Measurements from ENCODE around the gene NOG.

Gene NOG

GRCh38 chr17:56557682-56558081 lies 35.8 kb upstream of the NOG start:
- no peak for TF ChIP-seq CTCF (IDR thresholded peaks at IDR 0.05; ENCODE audit: poor library complexity, severe bottlenecking)
- Histone ChIP-seq H3K4me3 (ENCODE audit: severe bottlenecking) (no peak overlapping the region), H3K27me3 (ENCODE audit: insufficient read depth, poor library complexity, severe bottlenecking) (peaks cover 6% of the 10 kb centered on the region), H3K4me1 (ENCODE audit: insufficient read depth, poor library complexity, severe bottlenecking) (no peaks in the 10 kb centered on the region), H3K36me3 (ENCODE audit: low read depth) (no peaks in the 10 kb centered on the region), H3K9me3 (ENCODE audit: severe bottlenecking) (no peaks in the 10 kb centered on the region), H3K27ac (ENCODE audit: poor library complexity, severe bottlenecking) (no peak overlapping the region)
- no peak for DNase-seq (ENCODE audit: low spot score)
- no peak for ATAC-seq (ENCODE audit: low read depth)

GRCh38 chr17:56558088-56558487 lies 35.4 kb upstream of the NOG start:
- no peaks in the 10 kb centered on the region for H3K9me3 ChIP-seq (ENCODE audit: severe bottlenecking)
- H3K4me3 ChIP-seq (ENCODE audit: severe bottlenecking): no peak overlapping the region
- TF ChIP-seq CTCF (IDR thresholded peaks at IDR 0.05; ENCODE audit: poor library complexity, severe bottlenecking): no peak
- no peak overlapping the region for H3K27ac ChIP-seq (ENCODE audit: poor library complexity, severe bottlenecking)
- peaks cover 4% of the 10 kb centered on the region for H3K27me3 ChIP-seq (ENCODE audit: insufficient read depth, poor library complexity, severe bottlenecking)
- no peaks in the 10 kb centered on the region for H3K36me3 ChIP-seq (ENCODE audit: low read depth)
- ATAC-seq (ENCODE audit: low read depth): no peak
- no peak for DNase-seq (ENCODE audit: low spot score)
- H3K4me1 ChIP-seq (ENCODE audit: insufficient read depth, poor library complexity, severe bottlenecking): no peaks in the 10 kb centered on the region

GRCh38 chr17:56570199-56570598 lies 23.3 kb upstream of the NOG start:
- Histone ChIP-seq H3K27me3 (ENCODE audit: insufficient read depth, poor library complexity, severe bottlenecking) (peaks cover 6% of the 10 kb centered on the region), H3K4me3 (ENCODE audit: severe bottlenecking) (no peak overlapping the region), H3K27ac (ENCODE audit: poor library complexity, severe bottlenecking) (no peak overlapping the region), H3K36me3 (ENCODE audit: low read depth) (no peaks in the 10 kb centered on the region), H3K4me1 (ENCODE audit: insufficient read depth, poor library complexity, severe bottlenecking) (no peaks in the 10 kb centered on the region), H3K9me3 (ENCODE audit: severe bottlenecking) (no peaks in the 10 kb centered on the region)
- ATAC-seq (ENCODE audit: low read depth) (no peak), DNase-seq (ENCODE audit: low spot score) (no peak)
- TF ChIP-seq CTCF (IDR thresholded peaks at IDR 0.05; ENCODE audit: poor library complexity, severe bottlenecking): no peak

GRCh38 chr17:56571456-56571855 lies 22.0 kb upstream of the NOG start:
- TF ChIP-seq CTCF (IDR thresholded peaks at IDR 0.05; ENCODE audit: poor library complexity, severe bottlenecking): no peak
- Histone ChIP-seq H3K4me1 (ENCODE audit: insufficient read depth, poor library complexity, severe bottlenecking) (no peaks in the 10 kb centered on the region), H3K9me3 (ENCODE audit: severe bottlenecking) (no peaks in the 10 kb centered on the region), H3K4me3 (ENCODE audit: severe bottlenecking) (no peak overlapping the region), H3K27ac (ENCODE audit: poor library complexity, severe bottlenecking) (no peak overlapping the region), H3K27me3 (ENCODE audit: insufficient read depth, poor library complexity, severe bottlenecking) (peaks cover 6% of the 10 kb centered on the region), H3K36me3 (ENCODE audit: low read depth) (no peaks in the 10 kb centered on the region)
- ATAC-seq (ENCODE audit: low read depth): no peak
- DNase-seq (ENCODE audit: low spot score): no peak

GRCh38 chr17:56577190-56577842 lies 16.2 kb upstream of the NOG start:
- no peak overlapping the region for H3K4me3 ChIP-seq (ENCODE audit: severe bottlenecking)
- no peak for ATAC-seq (ENCODE audit: low read depth)
- no peak overlapping the region for H3K27ac ChIP-seq (ENCODE audit: poor library complexity, severe bottlenecking)
- DNase-seq (ENCODE audit: low spot score): no peak
- H3K9me3 ChIP-seq (ENCODE audit: severe bottlenecking): peaks cover 2% of the 10 kb centered on the region
- no peak for TF ChIP-seq CTCF (IDR thresholded peaks at IDR 0.05; ENCODE audit: poor library complexity, severe bottlenecking)
- H3K4me1 ChIP-seq (ENCODE audit: insufficient read depth, poor library complexity, severe bottlenecking): no peaks in the 10 kb centered on the region
- peaks cover 44% of the 10 kb centered on the region for H3K27me3 ChIP-seq (ENCODE audit: insufficient read depth, poor library complexity, severe bottlenecking)
- H3K36me3 ChIP-seq (ENCODE audit: low read depth): no peaks in the 10 kb centered on the region

All from RWPE2 (cell line).